Upper lobe of left lung (tissue), 4 donors: ENCODE results near the gene JARID2.

Experiments
- CTCF ChIP-seq, 6 experiments: fragments of 450-650 bp in 4 of 6; fragments of 200-600 bp in 2 of 6; sonication (generic) in 2 of 6; IDR thresholded peaks; one replicate each; pipeline ENCODE4 v1.5.1; 2016 to 2019; ENCODE audit warnings: antibody characterized with exemption in 6 of 6
- POLR2AphosphoS5 ChIP-seq, 2 donors: sonication (generic); formaldehyde crosslinking; IDR thresholded peaks; one replicate each; pipeline ENCODE4 v1.5.1; 2017; ENCODE audit warnings: antibody characterized with exemption in 2 of 2

GRCh38 chr6:15508441-15508871, 262.6 kb downstream of the JARID2 start:
- no peak for TF ChIP-seq POLR2AphosphoS5 (IDR thresholded peaks at IDR 0.05)
- TF ChIP-seq CTCF (IDR thresholded peaks at IDR 0.05) = no peak
